ENCODE data around the gene RASD1. TPM values are rescaled to one million over a fixed set of nuclear protein-coding genes. Genes with fewer than 3 reads are reported as not detected.

The RASD1 gene
- total RNA-seq, 2 experiments from 2014 or later: 0.18 to 0.21 TPM

DNA sequence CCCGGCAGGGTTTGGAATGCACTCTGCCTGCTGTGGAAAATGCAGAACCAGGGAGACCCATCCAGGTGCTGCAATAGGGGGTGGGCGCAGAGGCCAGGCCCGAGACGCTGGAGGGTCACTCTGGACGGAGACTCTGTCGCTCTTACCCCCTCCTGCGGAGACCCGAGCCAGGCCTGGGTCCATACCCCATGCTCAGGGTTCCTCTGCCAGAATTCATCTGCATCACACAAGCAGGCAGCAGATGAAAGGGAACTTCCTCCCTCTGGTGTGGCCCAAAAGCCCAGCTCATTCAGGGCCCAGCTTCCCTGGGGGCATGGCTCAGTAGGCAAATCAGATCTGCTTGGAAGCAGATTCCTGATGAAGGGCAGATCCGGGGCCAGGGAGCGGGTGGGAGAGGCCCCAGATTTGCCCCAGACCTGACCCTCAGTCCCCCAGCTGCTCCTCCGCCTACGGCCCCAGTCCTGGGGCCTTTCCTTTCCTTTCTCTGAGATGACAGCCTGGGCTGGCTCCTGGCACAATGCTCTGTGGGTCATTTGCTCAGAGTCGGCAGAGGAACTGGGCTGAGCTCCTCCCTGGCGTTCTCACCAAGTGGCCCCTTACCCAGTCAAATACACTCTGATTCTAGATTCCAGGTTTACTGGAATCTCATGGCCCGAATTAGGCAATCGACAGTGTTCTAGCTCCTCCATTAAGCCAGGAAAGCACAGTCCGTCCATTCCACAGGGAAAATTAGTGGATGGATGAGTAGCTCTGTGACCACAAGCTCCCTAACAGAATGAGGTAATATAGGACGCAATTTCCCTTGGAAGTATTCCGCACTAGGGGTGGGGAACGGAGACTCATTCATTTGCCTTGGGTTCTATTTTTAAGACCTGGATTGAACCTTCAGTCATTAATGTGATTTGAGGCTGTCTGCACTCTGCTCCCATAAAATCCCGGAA is 19.1 kb upstream of the RASD1 start:
- no peak overlapping the region for H3K4me3 Mint-ChIP-seq
- H3K27ac Mint-ChIP-seq: no peak overlapping the region
- no peak for ATAC-seq
- H3K36me3 Mint-ChIP-seq (ENCODE audit: low read depth): no peaks in the 10 kb centered on the region
- CTCF ChIA-PET: interaction anchor here (0.6 kb wide), 1 partner anchor 271 kb away, joined by 3 read pairs; no protein-coding TSS in a partner anchor
- peaks cover 5% of the 10 kb centered on the region for H3K4me1 Mint-ChIP-seq
- no peaks in the 10 kb centered on the region for H3K27me3 Mint-ChIP-seq
- POLR2A ChIA-PET: no interaction called here
- intact Hi-C loops (cut with DNase I, micrococcal nuclease): no loop called here
- H3K9me3 Mint-ChIP-seq (ENCODE audit: low read depth): no peaks in the 10 kb centered on the region
- no peak for DNase-seq

DNA sequence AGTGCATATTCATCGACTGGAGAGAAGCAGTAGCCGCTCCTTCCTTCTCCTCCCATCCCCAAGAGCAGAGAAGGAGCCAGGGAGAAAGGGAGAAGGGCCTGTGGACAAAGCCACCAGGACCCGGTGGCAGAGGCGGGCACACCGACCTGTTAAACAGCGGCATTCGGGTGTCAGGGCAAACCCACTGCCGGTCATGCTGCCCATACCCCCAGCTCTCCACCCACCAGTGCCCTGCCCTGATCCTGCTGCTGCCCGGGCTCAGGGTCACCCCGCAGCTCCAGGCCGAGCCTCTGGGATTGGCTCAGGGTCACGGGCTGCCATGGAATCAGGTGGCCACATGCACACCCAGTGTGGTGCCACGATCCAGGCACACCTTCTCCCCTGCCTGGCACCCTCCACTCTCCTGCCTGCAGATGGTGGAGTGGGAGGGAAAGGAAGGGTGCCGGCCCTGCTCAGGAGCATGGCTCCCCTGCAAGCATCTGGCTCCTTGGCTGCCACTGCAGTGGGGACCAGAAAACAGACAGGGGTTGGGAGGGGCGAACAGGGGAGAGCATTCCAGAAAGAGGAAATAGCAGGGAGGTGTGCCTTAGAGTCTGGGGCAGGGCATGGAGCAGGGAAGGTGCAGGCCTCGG is 18.3 kb upstream of the RASD1 start:
- DNase-seq (no peak), ATAC-seq (no peak)
- Mint-ChIP-seq H3K27me3 (no peaks in the 10 kb centered on the region), H3K9me3 (ENCODE audit: low read depth) (no peaks in the 10 kb centered on the region), H3K27ac (no peak overlapping the region), H3K36me3 (ENCODE audit: low read depth) (no peaks in the 10 kb centered on the region), H3K4me1 (peaks cover 5% of the 10 kb centered on the region), H3K4me3 (no peak overlapping the region)
- ChIA-PET POLR2A (no interaction called here), CTCF (interaction anchor here (0.9 kb wide), 1 partner anchor 184 kb away, joined by 3 read pairs; no protein-coding TSS in a partner anchor)
- intact Hi-C loops (cut with DNase I, micrococcal nuclease): no loop called here

DNA sequence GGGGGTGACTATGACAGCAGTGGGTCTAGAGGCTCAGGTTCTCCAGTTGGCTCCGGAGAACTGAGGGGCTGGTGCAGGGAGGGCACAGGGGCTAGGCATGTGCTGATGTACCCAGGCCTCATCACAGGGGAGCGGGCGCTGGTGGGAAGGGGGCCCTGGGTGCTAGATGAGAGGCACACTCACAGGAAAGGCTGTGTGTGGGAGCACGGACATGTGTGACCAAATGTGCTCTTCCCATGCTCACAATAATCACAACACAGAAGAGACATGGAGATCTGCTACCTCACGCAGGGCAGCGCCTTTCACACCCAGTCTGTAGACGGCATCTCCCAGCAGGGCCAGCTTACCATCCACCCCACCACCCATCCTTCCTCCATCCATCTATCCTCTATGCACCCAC is 17.4 kb upstream of the RASD1 start:
- ChIA-PET POLR2A (no interaction called here), CTCF (interaction anchor here (0.9 kb wide), 1 partner anchor 184 kb away, joined by 3 read pairs; no protein-coding TSS in a partner anchor)
- peaks cover 5% of the 10 kb centered on the region for H3K4me1 Mint-ChIP-seq
- no peak overlapping the region for H3K4me3 Mint-ChIP-seq
- H3K9me3 Mint-ChIP-seq (ENCODE audit: low read depth): no peaks in the 10 kb centered on the region
- no peaks in the 10 kb centered on the region for H3K27me3 Mint-ChIP-seq
- no peak overlapping the region for H3K27ac Mint-ChIP-seq
- DNase-seq (no peak), ATAC-seq (no peak)
- intact Hi-C loops (cut with DNase I, micrococcal nuclease): no loop called here
- H3K36me3 Mint-ChIP-seq (ENCODE audit: low read depth): no peaks in the 10 kb centered on the region

DNA sequence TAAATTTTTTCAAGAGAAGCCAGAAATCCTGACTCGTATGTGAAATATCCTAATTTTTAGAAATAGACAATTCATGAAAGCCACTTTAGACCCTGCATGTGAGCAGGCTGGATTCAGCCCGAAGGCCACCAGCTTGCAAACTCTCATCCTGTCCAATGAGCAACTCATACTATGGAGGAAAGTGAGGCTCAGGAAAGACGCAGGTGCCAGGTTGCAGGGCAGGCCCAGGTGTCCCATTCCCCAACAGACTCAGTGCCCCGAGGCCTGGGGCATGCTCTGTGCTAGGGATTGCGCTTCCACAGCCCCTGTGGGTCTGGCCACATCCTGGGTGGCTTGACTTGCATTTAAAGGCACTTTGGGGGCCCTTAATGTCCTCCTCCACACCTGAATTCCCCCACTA is 16.7 kb upstream of the RASD1 start:
- no peak overlapping the region for H3K4me3 Mint-ChIP-seq
- H3K4me1 Mint-ChIP-seq: peaks cover 5% of the 10 kb centered on the region
- POLR2A ChIA-PET: no interaction called here
- CTCF ChIA-PET: no interaction called here
- ATAC-seq (no peak), DNase-seq (no peak)
- H3K36me3 Mint-ChIP-seq (ENCODE audit: low read depth): no peaks in the 10 kb centered on the region
- intact Hi-C loops (cut with DNase I, micrococcal nuclease): no loop called here
- no peaks in the 10 kb centered on the region for H3K9me3 Mint-ChIP-seq (ENCODE audit: low read depth)
- H3K27me3 Mint-ChIP-seq: no peaks in the 10 kb centered on the region
- no peak overlapping the region for H3K27ac Mint-ChIP-seq

DNA sequence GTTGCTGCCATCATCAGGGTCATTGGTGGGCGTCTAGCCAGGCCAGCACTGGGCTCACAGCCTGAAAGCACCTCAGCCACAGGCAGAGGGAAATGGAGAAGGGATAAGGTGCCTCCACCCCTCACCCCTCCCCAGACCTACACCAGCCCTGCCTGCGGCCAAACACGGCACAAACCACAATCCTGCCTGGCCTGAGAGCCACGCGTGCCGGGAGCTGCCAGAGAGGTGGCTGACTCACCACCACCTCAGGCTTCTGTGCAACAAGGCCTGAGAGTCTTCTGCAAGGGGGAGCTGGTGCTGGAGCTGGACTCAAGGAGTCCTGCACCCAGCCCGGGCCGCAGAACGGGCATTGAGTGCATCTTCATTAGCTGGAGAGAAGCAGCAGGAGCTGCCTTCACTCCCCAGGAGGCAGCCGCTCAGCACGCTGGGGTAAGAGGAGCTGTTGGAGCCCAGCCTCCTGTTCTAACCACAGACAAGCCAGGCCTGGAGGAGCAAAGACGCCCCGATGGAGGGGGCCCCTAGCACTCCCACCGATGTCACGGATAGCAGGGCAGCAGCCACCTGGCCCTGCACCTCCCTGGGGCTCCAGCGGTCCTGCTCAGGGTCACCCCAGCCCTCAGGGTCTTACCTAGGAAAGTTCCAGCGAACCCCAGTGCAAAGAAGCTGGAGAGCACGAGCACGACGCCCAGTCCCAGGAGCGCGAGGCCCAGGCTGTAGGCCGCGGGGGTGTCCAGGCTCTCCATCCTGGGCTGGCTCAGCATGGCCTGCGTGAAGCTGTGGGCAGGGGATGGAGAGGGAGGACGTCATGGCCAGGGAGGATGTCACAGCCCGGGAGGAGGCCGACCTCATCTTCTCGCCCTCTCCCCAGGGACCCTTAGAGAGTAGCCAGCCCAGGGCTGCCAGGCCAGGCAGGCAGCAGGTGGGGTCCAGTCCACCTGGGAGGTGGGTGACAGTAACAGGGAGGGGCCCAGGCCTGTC is 16.0 kb upstream of the RASD1 start:
- Mint-ChIP-seq H3K9me3 (ENCODE audit: low read depth) (no peaks in the 10 kb centered on the region), H3K27me3 (no peaks in the 10 kb centered on the region)
- POLR2A ChIA-PET: no interaction called here

DNA sequence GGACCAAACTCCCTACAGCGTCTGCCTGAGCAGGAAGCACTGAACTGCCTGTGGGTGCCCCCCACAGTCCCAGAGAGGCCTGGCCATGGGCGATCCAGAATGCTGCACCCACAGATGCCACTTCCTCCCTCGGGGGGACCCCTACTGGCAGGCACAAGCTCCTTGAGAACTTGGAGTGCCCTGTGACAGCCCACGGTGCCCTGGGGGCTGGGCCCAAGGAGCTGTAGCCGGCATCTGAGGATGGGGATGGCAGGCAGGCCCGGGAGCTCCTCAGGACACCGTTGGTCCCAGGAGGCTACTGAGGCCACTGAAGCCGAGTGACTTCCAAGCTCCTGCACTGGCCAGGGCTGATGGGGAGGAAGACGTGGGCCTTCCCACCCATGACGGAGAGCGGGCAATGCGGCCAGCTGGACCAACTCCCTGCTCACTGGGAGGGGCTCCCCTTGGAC is 15.1 kb upstream of the RASD1 start:
- CTCF ChIA-PET: interaction anchor here (1.1 to 1.2 kb wide), 2 partner anchors 20 to 60 kb away, joined by 3 to 4 read pairs; no protein-coding TSS in a partner anchor
- peaks cover 5% of the 10 kb centered on the region for H3K4me1 Mint-ChIP-seq
- intact Hi-C loops (cut with DNase I, micrococcal nuclease): no loop called here
- no peaks in the 10 kb centered on the region for H3K36me3 Mint-ChIP-seq (ENCODE audit: low read depth)
- DNase-seq (no peak), ATAC-seq (no peak)
- H3K27ac Mint-ChIP-seq: no peak overlapping the region
- no peaks in the 10 kb centered on the region for H3K9me3 Mint-ChIP-seq (ENCODE audit: low read depth)
- no peak overlapping the region for H3K4me3 Mint-ChIP-seq
- H3K27me3 Mint-ChIP-seq: no peaks in the 10 kb centered on the region
- POLR2A ChIA-PET: no interaction called here

More for the DNA sequence above, 16.0 kb upstream of the RASD1 start:
- intact Hi-C loops (cut with DNase I, micrococcal nuclease): no loop called here
- Mint-ChIP-seq H3K4me3 (no peak overlapping the region), H3K4me1 (peaks cover 5% of the 10 kb centered on the region), H3K27ac (no peak overlapping the region), H3K36me3 (ENCODE audit: low read depth) (no peaks in the 10 kb centered on the region)
- DNase-seq (no peak), ATAC-seq (no peak)
- CTCF ChIA-PET: interaction anchor here (0.7 to 1.2 kb wide), 3 partner anchors 21 to 157 kb away, joined by 3 to 4 read pairs (median 3); no protein-coding TSS in a partner anchor

DNA sequence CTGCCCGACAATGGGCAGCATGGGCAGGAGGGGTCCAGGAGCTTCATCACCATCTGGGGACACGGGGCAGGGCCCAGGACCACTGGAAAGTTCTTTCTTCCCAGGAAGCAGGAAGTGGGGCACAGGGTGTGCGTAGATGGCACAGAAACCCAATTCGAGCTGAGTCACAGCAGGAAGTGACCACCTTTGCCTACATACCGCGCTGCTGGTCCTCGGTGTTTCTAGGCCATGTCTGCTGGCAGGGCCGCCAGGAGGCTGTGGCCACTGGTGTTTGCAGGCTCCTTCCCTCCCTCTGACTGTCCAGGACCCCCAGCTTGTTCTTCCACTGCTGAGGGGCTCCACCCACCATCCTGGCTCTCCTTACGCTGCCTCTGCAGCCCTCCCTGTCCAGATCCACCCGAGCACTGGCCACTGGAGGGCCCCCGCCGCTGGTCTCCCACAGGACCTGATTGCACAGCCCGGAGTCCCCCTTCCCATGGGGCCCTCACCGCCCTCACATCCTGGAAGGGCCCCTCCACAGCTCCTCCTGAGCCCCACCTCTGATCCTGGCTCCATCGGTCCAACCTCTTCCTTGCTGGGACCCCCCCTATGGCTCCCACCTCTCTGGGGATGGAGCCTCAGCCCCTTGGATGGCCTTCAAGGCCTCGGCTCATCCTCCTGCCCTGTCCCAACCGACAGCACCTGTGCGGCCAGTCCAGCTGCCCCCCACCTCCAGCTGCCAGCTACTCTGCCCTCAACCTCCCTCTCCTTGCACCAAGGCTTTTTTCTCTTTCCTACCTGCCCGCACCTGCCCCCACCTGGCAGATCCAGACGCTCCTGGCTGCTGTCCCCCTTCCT is 14.5 kb upstream of the RASD1 start:
- Mint-ChIP-seq H3K27me3 (no peaks in the 10 kb centered on the region), H3K4me1 (peaks cover 2% of the 10 kb centered on the region), H3K36me3 (ENCODE audit: low read depth) (no peaks in the 10 kb centered on the region), H3K27ac (no peak overlapping the region), H3K9me3 (ENCODE audit: low read depth) (no peaks in the 10 kb centered on the region), H3K4me3 (no peak overlapping the region)
- DNase-seq (no peak), ATAC-seq (no peak)
- CTCF ChIA-PET: no interaction called here
- intact Hi-C loops (cut with DNase I, micrococcal nuclease): no loop called here
- POLR2A ChIA-PET: no interaction called here

DNA sequence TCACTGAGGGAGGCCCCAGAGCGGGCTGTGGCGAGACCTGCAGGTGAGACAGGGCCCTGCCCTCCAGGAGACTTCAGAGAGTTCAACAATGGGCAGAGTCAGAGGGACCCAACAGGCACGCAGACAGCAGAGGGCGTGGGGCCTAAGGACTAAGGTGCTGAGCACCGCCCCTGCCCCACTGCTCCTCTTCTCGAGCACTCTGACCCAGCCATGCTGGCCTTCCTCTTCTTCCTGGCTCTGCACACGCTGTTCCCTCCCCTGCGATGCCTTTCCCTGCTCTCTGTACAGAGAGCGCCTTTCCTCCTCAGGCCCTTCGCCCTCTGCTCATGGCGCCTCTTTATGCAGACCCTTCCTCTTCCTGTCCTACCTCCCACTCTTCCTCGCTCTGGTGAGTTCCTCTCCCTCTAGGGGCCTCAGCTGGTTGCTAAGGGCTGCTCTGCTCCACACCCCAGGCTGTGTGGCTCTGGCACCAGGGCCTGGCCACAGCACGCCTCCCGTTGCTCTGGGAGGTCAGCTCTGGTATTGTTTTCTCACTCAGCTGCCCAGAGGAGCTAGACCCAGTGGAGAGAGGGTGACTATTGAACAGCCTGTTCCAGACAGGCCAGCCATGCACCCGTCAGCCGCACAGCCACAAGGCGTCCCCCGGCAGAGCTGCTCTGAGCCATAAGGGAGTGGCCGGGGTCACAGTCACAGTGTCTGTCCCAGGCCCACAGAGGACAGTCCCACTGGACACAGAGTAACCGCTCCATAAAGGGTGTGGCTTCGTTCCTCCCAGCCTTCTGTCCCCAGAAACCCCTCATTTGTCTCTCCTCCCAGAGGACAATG is 13.6 kb upstream of the RASD1 start:
- Mint-ChIP-seq H3K27ac (no peak overlapping the region), H3K9me3 (ENCODE audit: low read depth) (no peaks in the 10 kb centered on the region)
- ATAC-seq: no peak

DNA sequence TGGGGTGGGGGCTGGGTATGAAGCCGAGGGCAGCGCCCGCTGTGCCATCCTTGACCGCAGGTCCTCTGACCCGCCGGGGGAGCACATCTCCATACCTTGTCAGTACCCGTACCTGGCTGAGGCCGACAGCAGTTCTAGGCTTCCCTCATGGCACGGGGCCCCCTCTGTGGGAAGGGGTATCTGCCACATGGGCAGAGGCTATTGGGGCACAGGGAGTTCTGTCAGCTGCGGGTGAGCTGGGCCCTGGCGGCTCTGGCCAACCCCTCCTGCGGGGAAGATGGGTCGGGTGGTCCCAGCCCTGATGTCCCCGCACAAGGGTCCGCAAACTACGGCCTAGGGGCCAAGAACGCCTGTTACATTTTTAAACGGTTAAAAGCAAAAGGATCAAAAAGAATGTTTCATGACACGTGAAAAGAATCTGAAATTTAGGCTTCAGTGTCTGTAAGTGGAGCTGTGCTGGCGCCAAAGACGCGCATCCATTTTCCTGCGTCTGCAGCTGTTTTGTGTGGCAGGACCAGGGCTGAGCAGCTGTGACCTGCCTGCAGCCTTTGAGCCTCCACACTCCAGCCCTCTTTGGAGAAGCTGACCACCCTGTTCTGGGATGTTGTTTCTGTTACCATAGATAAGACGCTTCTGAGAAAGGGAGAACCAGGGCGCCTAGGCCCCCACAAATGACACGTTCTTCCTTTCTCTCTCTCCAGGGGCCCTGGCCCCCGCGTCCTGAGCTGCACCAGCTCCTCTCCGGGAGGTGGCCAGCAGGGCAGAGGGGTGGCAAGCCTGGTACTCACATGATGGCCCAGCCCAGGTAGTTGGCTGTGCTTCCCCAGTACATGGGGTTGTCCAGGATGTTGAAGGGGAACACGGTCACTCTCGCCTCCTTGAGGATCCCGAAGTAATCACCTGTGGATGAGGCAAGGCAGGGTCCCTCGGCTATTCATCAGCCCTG is 12.7 kb upstream of the RASD1 start:
- Mint-ChIP-seq H3K9me3 (ENCODE audit: low read depth) (no peaks in the 10 kb centered on the region), H3K27ac (no peak overlapping the region), H3K36me3 (ENCODE audit: low read depth) (no peaks in the 10 kb centered on the region), H3K4me1 (peaks cover 2% of the 10 kb centered on the region), H3K4me3 (no peak overlapping the region), H3K27me3 (no peaks in the 10 kb centered on the region)
- intact Hi-C loops (cut with DNase I, micrococcal nuclease): no loop called here
- ATAC-seq (no peak), DNase-seq (no peak)
- ChIA-PET POLR2A (no interaction called here), CTCF (interaction anchor here (0.8 to 1.3 kb wide), 2 partner anchors 12 to 28 kb away, joined by 3 to 4 read pairs; no protein-coding TSS in a partner anchor)

More for the DNA sequence above, 13.6 kb upstream of the RASD1 start:
- H3K4me3 Mint-ChIP-seq: no peak overlapping the region
- no peaks in the 10 kb centered on the region for H3K27me3 Mint-ChIP-seq
- intact Hi-C loops (cut with DNase I, micrococcal nuclease): no loop called here
- H3K36me3 Mint-ChIP-seq (ENCODE audit: low read depth): no peaks in the 10 kb centered on the region
- CTCF ChIA-PET: interaction anchor here (1.3 kb wide), 1 partner anchor 13 kb away, joined by 4 read pairs; no protein-coding TSS in a partner anchor
- no peak for DNase-seq
- peaks cover 2% of the 10 kb centered on the region for H3K4me1 Mint-ChIP-seq
- POLR2A ChIA-PET: no interaction called here
